Measurements from ENCODE around the gene ADD3.

DNA sequence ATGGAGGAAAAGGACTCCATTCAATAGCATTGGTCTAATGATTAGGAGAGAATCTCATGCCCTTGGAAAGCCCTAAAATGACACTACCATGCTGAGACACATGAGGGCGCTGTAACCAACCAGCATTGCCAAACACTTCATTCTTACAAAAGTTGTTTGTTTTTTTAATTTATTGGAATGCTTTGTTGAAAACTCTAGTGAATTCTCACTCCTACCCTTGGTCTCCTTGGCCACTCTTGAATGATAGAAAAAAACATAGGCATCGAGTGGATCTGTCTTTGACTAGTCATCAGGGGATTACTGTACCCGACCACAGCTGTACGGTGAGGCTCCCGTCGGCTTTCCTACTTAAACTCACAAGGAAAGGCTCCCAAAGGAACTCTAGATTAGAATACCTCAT is 29.3 kb upstream of the ADD3 start:
- TF ChIP-seq, protein P1, sequence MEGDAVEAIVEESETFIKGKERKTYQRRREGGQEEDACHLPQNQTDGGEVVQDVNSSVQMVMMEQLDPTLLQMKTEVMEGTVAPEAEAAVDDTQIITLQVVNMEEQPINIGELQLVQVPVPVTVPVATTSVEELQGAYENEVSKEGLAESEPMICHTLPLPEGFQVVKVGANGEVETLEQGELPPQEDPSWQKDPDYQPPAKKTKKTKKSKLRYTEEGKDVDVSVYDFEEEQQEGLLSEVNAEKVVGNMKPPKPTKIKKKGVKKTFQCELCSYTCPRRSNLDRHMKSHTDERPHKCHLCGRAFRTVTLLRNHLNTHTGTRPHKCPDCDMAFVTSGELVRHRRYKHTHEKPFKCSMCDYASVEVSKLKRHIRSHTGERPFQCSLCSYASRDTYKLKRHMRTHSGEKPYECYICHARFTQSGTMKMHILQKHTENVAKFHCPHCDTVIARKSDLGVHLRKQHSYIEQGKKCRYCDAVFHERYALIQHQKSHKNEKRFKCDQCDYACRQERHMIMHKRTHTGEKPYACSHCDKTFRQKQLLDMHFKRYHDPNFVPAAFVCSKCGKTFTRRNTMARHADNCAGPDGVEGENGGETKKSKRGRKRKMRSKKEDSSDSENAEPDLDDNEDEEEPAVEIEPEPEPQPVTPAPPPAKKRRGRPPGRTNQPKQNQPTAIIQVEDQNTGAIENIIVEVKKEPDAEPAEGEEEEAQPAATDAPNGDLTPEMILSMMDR (IDR thresholded peaks at IDR 0.05), result peak in 6 of 7 experiments; percentile 60 to 76 (median 66)
- no peak for TF ChIP-seq POLR2A (IDR thresholded peaks at IDR 0.05)

All from body of pancreas (tissue), 4 donors.